Stimulated activated CD8-positive, alpha-beta memory T cell treated with anti-CD3 and anti-CD28 coated beads, Interleukin-7, amount 100 ng/mL, for 48 hours (primary cell): ENCODE results near the gene RAB36.

Experiments
- DNase-seq, 2 donors: peaks; one replicate each; pipeline ENCODE4 v3.0.0-alpha.2; 2020; ENCODE audit warnings: low read depth in 1 of 2; ENCODE audit errors: extremely low read depth in 1 of 2

The RAB36 gene

GRCh38 chr22:23204125-23204488 lies 58.8 kb downstream of the RAB36 start:
- DNase-seq, result no peak

DNA sequence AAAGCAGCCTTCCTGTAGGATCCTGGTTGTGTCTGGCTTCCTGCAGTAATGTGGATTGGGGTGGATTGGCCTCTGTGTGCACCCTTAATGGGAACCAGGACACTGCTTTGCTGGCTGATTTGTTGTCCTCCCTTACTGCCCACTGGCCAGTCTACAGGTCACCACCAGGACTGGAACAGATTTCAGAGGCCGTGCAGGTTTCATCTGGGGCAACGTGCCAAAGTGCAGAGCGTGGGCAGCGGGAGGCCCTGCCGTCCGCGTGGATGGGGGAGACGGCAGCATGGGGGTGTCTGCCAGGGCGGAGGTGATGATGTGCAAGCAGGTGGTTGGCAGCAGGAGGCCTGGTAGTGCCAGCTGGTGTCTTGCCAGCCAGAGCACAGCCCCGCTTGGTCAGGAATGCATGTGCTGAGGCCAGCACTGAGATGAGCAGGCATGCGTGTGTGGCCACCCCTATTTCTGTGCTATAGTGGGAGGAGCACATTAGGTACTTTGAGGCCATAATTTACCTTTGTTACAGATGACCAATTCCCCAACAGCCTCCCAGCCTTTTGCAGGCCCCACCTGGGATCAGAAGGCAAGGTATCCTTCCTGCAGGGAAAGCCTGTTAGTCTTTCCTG lies 59.4 kb downstream of the RAB36 start:
- no peak for DNase-seq

- DNase-seq, result no peak
Measured at GRCh38 chr22:23205339-23206049, 60.2 kb downstream of the RAB36 start.

- DNase-seq, result no peak
Measured at GRCh38 chr22:23206915-23207314, 61.6 kb downstream of the RAB36 start.

DNA sequence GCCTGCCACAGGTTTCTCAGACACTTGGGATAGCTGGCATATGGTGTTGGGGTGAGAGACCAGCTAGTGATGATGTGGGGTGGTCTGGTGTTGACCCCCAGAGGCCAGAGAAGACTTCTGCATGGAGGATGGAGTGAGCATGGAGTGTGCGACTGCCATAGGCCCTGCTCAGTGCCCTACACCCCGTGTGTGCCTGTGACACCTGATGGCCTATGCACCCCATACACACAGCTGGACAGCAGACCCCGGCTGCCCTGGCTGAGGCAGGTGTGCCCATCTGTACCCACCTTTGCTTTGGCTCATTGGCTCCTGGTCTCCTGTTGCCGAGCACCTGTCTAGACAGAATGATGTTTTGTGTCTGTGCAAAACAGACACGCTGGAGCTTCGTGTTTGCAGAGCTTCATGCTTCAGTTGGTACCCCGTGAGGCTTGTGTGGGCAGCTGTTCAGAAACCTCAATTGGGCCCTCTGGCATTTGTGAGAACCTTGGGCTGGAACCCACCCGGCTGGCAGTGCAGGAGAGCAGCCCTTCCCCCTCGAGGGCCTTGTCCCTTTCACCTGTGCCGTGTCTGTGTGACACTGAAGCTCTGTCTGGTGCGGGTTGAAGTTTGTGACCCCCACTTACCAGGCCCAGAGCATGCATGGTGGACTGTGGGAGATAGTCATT lies 62.6 kb downstream of the RAB36 start:
- DNase-seq, result no peak

DNA sequence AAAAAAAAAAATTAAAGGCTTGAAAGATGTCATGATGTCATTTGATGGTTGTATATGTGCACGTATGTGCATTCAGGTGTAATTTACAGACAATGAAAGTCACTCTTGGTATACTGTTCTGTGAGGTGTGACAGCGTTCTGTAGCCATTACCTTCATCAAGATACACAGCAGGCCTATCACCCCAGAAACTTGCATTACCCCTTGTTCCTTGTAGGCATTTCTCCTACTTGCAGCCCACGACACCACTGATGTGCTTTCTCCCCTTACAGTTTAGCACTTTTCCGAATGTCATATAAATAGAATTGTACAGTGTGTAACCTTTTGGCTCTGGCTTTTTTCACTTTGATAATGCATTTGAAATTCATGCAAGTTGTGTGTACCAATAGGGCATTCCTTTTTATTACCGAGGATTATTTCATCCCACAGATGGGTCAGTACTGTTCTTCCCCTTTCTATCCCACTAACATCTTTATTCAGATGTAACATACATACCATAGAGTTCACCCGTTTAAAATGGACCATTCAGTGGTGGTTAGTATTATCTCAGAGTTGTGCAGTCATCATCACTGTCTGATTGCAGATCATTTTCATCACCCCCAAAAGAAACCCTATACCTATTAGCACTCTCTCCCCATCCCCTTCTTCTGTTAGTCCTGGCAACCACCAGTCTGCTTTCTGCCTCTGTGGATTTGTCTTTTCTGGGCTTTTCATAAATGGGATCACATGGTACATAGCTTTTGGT lies 65.3 kb downstream of the RAB36 start:
- DNase-seq, result no peak

GRCh38 chr22:23211622-23212021 lies 66.3 kb downstream of the RAB36 start:
- DNase-seq, result no peak

GRCh38 chr22:23212061-23213021 lies 67.1 kb downstream of the RAB36 start:
- no peak for DNase-seq

DNA sequence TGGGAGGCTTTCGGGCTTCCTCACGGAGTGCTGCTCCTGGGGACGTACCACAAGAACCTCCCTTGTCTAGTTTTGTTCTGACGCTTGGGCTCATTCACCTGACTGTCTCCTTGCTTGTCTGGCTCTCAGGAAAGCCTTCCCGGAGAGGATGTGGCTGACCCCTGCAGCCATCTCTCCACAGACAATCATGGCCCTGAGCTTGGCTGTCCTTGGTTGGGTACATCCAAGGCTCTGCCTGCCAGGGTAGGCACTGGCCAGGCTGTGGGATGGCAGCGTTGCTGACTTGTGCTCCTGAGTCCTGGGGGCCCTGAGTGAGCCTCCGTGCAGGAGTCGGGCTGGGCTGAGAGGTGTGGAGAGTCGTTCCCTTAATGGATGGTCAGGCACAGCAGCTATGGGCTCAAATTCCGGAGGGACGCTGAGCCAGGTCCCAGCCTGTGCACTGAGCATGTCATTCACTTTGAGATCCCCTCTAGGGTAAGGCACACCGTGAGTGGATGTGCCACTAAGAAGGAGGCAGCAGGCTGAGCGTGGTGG lies 67.8 kb downstream of the RAB36 start:
- no peak for DNase-seq

DNA sequence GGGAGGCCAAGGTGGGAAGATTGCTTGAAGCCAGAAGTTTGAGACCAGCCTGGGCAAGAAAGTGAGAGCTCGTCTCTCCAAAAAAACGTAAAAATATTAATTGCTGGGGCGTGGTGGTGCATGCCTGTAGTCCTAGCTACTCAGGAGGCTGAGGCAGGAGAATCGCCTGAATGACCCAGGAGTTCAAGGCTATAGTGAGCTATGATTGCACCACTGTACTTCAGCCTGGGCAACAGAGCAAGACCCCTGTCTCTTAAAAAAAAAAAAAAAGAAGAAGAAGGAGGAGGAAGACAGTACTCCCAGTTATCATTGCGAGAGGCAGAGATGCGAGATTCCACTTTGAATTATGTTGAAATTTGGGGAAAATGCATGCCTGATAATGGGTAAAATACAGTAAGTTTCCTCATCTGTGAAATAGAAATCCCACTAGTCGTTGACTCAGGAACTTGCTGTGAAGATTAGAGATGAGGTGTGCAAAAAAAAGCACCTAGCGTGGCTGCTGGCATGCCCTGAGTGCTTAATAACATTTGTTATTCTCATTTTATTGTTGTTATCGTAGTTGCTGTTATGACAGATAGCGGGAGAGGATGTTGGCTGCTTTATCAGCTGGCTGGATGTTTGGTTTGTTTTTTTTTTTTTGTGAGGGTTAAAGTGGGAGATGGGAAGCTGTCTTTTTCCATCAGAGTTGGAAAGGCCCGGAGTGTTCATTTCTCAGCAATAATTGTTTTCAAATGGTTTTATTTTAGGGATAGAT lies 68.5 kb downstream of the RAB36 start:
- no peak for DNase-seq
